ENCODE results near the gene RGS19.

Gene RGS19

DNA sequence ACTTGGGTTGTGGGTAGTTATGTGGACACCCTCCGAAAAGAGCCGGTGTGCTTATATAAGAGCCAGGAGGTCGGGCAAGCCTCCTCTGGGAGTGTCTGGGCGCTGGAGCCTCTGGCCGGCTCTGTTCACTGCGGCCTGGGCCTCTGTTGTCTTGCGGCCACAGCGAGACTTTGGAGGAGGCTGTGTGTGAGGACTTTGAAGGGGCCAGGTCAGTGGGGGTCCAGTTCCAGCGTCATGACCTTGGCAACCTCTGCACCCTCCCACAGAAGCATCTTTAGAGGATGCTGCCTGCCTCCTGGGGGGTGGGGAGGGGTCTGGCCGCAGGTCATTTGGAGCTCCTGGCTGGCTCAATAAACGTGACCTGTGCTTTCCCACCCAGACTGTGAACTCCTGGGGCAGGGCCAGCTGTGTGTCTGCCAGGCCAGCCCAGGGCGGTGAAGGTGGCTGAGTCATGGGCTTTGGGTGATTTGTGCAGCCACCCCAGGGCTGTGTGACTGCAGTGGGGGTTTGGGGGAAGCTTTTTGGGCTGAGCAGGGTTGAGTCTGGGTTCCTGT is 15.1 kb downstream of the RGS19 start:
- DNase-seq (ENCODE audit: low read depth) = no peak

DNA sequence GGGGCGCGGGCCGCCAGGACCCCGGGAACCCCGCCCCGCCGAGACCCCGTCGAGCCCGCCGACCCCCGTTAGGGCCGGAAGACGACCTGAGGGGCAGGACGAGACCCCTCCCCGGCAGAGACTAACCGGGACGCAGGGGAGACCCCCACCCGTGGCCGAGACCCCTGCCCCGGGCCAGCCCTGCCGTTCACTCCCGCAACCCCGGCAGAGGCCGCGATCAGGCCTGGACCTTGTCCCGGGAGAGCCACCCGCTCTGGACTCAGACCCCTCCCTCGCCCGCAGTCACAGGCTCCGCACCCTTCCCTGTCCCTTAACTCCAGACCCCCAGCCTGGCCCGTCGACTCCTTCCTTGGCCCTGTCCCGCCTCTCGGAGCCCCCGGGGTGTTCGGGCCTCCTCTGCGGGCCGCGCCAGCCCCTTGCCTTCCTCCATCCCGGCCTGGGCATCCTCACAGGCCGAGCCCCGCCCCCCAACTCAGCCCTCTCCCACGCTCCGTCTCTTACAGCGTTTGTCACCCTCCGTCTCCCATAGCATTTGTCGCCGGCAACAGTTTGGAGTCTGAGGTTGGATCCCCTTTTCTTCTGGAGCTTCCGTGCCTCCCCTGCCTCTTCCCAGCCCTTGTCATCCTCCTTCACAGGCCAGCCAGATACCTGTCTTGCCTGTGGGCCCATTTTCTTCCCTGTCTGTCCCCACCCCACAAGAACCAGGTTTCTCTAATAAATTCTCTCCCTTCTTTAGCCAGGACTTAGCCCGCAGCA is 15.8 kb downstream of the RGS19 start:
- DNase-seq (ENCODE audit: low read depth) = no peak

DNA sequence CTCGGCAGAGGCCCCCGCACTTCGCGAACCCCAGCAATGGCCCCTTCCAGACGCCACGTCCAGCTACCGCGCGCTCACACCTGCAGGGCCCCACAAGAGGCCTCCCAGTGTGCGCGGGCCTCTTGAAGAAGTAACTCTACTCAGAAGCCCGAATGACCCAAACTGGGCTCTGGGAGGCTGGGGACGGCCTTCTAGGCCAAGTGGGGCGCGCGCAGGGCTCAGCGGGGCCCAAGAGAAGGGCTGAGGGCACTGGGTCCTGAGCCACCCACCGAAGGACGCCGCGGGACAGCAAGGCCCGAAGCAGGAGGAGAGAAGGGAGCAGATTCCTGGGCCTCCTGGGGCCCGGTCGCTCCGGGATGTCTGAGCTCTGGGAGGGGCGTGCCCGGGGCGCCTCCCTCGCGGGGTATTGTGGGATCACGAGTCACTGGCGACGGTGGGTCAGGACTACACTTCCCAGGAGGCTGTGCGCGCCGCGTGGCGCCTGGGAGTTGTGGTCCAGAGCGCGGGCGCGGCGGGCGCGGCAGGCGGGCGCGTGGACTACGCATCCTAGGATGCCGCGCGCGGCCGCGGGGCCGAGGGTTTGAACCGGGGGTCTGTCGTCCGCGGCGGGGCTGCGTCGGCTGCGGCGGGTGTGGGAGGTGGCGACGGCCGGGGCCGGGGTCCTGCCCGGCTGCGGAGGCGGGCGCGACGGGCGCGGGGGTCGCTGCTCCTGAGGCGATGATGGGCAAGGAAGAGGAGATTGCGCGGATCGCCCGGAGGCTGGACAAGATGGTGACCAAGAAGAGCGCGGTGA is 16.5 kb downstream of the RGS19 start, which contains the start of gene TCEA2:
Gene TCEA2 (plus strand): TSS at position 603 of the 793 bp plus-strand sequence. CDS start 115 bp downstream, at position 718.
- DNase-seq (ENCODE audit: low read depth) = peak; percentile 91

DNA sequence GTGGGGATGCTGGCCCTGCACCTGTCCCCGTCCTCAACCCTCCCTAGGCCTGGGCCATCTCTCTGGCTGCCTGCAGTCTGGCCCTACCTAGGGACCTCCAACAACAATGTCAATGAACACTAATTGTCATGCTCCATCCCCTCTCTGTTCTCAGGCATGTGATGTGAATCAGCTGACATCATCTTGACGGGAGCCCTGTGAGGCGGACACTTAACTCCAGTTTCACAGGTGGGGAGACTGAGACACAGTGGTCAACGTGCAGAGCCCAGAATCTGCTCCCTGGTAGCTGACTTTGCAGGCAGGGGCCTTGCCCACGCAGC is 17.1 kb downstream of the RGS19 start:
- no peak for DNase-seq (ENCODE audit: low read depth)

DNA sequence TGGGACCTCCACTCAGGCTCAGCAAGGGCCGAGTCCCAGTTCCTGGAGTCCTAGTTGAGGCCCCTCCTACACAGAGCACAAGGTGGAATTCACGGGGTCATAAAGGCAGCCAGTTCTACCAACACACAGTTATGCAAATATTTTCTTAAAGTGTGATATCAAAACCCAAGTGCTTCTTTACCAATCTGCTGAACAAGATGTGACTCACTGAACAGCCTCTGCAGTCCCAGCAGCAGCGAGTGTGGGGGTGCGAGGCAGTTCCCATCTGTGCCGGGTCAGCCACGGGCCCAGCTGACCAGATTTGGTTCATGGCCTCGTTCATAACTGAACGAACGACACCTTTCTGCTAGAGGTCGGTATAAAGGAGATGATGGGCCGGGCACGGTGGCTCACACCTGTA is 20.8 kb downstream of the RGS19 start:
- DNase-seq (ENCODE audit: low read depth) = no peak

DNA sequence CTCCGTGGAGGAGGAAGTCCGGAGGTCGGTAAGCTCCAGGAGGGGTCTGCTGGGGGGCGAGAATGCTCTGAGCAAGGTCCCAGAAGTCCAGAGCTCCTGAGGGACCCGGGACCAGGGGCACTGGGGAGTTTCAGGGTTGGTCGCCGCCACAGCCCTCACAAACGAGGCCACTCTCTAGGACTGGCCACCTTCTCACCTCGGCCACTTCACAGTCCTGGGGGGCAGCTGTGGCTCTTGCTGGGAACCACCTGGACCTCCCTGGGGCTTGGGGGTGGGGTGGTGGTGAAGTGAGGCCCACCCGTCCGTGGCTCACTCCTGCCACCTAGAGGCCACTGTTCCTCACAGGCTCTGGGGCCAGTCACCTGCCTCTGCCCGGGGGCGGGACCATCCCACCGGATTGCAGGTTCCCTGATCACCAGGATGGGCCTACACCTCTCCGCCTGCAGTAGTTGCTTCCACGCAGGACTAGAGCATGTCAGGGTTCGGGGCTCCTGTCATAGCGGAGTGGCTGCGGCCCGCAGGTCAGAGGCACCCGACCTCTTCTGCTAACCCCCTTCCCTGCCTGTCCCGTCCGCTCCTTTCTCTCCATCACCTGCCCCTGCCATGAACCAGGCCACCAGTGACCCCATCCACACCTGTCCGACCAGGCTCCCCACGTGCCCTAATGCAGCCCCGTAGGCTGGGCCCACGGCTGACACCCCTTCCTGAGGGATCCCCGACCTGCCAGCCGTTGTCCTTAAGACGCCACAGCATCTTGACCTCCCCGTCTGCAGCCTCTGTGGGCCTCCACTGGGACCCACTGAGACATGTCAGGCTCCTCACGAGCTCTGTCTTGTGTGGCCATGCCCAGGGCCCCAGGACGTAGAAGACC is 21.5 kb downstream of the RGS19 start:
- peak; percentile 77 for DNase-seq (ENCODE audit: low read depth)

DNA sequence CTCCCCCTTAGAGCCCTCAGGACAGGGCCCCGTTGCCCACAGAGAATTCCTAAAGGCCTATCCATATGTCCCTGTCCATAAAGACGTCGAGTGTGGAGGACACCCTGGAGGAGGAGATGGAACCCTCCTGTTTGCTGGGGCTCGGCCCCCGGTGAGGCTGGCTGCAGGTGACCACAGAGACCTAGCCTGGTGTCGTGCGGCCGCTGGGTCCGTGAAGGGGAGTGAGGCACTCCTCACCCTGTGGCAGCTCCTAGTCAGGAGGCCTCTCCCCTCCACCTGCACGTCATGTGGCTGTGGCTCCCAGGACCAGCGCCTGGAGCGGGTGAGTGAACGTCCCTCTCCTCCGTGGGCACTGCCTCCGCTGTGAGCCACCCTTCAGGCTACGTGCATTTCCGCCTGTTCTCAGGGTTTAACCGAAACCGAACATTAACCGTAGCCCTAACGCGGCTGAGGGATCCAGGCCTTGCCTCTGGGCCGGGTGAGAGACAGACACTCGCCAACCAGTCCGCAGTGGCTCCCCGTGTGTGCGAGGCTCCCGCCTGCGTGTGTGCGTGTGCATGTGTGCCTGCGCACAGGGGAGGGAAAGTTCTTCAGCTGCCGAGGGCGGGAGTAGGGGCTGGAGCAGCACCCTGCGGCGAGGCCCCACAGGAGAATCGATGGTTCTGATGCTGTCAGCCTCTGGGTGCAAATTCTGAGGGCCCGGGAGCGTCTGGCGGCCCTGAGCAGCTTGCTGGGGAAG is 22.3 kb downstream of the RGS19 start:
- DNase-seq (ENCODE audit: low read depth) = no peak

DNA sequence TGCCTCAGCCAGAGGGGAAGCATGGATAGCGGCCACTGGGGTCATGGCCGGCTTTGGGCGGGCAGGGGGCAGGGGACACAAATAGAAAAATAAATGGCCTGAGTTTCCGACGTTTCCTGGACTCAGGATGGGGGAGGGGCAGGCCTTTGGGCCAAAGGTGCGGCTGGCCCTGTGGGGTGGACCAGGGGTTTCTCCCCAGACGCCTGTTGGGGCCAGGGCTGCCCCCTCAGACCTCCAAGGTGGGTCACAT is 22.8 kb downstream of the RGS19 start:
- DNase-seq (ENCODE audit: low read depth) = no peak

DNA sequence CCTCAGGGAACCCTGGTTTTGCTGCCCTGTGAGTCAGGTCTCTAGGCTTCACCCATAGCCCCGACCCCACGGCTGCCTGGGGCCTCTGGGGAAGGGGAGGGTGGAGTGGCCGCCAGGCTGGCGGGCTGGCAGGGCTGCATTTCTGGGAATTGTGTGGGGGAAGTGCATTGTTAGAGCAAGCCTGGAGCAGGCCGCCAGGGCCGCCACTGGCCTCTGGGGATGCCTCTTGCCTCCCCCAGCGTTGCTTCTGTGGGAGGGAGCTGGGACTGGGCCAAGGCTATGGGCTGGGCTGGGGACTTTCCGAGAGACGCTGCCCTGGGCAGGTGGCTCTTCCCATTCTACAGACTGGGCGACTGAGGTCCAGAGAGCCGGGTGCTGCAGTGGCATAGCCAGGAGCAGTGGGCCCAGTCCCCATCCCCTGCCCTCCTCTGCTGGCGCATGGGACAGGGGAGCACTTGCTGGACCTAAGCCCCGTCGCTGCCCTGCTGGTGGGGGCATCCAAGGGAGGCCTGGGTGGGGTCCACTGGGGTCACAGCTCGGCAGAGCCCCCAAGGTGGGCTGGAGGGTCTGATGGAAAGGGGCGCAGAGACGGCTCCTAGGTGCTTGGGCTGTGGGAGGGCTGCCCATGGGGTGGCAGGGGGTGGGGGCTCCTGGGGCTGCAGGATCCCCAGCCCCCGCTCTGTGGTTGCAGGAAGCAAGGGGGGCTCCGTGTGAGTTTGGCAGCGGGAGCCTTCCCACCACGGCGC is 23.3 kb downstream of the RGS19 start:
- DNase-seq (ENCODE audit: low read depth) = no peak

DNA sequence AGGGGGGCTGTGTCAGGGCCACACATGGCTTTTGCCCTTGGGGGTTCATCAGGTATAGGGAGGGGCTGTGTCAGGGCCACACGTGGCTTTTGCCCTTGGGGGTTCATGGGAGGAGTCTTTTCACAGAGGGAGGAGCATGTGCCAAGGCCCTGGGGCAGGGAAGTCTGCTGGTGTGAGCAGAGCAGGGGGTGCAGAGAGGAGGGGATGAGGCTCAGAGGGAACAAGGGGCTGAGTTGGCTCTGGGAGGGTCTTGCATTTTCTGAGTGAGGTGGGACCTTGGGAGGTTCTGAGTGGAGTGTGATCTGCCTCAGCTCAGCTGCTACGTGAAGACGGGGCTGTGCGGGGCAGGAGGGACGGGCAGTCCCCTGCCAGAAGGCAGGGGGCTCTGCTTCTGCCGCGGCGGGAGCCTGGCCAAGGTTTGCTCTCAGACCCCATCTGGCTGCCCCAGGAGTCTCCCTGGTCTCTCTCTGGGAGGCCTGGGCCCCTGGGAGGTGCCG is 23.9 kb downstream of the RGS19 start:
- no peak for DNase-seq (ENCODE audit: low read depth)

DNA sequence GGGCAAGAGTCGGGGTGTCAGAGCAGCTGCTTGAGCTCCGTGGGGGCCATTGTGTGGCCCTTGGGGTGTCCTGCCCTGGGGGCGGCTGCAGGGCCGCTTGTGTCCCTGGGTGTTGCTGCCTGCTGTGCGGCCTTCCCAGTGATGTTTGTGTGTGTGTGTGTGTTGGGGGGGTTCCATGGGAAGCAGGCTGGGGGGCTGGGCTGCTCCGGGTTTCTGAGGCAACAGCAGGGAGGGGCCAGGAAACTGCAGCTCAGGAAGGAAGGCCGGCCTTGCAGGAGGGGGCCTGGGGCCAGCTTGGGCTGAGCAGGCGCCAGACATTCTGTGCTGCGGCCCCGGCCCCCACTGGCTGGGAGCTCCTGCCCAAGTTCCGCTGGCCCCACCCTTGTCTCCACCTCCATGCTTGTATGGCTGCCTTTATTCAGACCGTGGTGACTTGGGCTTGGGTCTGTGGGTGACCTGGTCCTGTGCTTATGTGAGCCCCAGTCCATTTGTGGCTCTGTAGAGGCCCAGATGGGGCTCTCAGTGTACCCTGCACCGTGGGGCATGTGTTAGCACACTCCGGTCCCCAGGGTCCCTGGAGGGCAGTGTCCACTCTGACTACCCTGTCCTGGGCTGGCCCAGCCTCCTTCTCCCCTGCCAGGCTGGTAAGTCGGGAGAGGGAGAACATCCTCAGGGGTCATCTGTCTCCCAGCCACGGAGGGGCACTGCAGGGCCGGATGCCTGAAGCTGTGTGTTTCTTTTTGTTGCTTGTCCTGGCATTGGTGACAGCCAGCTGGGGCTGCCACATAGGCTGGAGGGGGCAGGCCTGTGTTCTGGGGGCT is 25.3 kb downstream of the RGS19 start:
- DNase-seq (ENCODE audit: low read depth) = no peak

DNA sequence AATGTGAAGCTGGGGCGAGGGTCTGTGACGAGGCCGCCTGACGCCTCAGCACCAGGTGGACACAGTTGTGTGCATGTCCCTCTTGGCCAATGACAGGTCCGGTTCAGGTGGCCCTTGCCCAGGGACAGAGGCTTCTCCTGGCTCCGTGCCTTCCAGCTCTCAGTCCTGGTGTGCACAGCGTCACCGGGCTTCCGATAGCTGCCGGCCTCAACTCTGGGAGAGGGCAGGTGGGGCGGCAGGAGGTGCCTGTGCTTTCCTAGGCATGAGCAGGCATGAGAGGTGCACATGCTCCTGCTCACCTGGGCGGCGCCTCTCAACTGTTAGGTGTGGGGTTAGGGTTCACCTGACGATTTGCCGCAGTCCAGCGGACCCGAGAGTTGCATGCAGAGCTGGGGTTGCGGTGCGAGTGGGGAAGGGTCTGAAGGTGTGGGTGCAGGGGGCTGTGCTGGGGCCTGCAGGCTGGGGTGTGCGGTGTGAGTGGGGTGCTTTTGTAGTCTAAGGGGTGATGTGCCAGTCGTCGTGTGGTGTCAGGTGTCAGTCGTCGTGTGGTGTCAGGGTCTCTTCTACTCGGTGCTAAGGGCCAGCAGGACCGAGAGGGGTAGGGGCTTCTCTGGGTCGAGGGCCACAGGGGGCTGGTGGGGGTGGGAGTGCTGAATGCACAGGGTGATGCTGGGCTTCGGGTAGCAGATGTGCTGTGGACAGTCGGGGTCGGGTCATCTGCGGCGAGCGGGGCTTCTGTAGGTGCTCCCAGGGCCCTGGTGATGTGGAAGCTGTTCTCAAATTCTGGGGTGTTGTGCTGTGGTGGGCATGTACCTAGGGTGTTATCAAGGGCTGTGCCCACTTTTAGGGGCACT is 26.1 kb downstream of the RGS19 start:
- DNase-seq (ENCODE audit: low read depth) = no peak

DNA sequence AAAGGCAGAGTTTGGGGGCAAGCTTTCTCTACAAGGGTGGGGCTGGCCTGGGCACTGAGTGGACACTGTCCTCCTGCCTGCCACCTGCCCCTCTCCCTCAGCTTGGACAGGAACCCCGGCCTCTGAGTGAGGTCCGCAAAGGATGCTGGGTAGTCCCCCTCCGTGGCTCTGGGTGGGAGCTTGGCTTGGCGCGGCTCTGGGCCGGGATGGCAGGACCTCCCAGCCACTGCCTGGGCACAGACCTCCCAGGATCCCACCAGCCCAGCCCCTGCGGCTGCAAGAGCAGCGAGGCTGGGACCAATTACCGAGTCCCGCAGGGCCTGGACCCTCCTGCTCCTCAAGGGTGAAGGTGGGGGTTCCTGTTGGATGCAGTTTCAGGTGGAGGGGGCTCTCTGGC is 27.0 kb downstream of the RGS19 start:
- DNase-seq (ENCODE audit: low read depth) = no peak

DNA sequence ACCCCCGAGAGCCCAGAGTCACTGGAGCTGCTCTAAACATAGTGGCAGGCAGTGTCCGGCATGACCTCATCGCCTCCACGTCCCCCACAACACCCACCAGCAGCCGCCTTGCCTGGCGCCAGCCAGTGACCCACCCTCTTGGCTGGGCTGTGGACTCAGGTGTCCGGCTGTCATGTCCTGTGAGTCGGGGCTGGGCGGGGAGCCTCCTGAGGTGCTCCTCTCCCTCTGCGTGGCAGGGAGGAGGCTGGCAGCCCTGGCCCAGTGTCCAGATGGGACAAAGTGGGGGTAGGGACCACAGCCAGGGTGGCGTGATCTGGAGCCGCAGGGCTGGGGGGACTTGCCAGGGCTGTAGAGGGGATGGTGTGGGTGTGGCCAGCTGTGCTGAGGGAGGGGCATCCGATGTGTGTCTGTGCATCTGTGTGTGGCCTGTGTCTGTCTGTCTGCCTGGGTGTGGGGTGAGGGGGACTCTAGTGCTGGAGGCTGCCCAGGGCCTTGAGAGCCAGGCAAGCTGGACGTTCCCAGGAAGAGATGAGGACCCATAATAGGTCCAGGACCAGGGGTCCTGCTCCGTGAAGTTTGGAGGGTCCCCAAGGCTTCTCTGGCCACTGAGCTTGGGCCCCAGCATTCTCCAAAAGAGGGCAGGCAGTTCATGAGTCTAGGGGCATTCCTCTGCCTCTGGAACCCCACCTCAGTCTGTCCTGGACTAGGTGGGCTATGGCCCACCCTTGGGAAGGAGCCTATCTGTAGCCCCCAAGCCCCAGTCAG is 27.6 kb downstream of the RGS19 start:
- no peak for DNase-seq (ENCODE audit: low read depth)

DNA sequence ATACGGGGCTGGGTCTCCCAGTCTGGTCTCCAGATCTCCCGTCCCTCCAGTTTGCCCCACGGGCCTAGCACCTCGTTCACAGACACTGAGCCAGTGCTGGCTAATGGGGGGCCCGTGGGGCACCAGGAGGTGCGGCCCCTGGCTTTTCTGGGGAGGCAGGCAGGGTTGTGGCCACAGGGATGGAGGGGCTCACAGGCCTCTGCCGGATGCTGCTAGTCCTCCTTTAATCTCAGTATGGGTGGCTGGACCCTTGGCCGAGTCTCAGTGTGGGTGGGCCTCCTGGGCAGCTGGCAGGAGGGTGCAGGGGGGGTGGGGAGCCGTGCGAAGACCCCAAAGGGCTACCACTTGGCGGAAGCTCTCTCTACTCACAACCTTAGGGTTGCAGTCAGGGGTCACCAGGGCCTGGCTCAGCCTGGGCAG is 28.3 kb downstream of the RGS19 start:
- DNase-seq (ENCODE audit: low read depth) = no peak

DNA sequence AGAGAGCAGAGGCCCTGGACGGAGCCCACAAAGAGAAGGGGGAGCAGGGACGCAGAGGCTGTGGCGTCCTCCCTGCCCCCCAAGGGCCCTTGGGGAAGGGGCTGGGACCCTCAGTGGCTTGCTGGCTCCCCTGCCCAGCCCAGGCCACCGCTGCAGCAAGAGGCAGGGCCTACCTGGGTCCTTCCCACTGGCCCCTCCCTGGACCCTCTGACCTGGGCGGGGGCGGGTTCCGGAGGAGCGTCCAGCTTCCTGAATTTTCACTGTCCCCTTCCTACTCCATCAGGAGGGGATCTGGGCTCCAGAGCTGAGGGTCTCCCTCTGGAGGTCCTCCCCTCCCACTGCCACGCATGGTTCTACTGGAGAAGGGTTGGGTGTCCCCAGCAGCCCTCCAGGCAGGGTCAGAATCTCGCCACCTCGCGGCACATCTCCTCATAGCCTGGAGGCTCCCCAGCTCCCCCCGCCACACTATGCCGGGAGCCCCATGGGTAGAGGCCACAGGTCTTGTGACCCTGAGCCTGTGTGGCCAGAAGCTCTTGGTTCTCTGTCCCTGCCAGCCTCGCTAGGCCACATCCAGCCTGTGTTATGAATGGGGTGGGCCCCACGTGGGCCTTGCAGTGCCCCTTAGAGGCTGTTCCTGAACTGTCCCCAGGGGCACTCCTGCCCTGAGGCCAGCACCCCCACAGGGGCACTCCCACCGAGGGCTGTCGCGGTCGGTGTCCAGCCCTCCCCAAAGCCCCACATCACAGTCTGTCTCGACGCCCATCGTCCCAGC is 28.9 kb downstream of the RGS19 start:
- DNase-seq (ENCODE audit: low read depth) = no peak

DNA sequence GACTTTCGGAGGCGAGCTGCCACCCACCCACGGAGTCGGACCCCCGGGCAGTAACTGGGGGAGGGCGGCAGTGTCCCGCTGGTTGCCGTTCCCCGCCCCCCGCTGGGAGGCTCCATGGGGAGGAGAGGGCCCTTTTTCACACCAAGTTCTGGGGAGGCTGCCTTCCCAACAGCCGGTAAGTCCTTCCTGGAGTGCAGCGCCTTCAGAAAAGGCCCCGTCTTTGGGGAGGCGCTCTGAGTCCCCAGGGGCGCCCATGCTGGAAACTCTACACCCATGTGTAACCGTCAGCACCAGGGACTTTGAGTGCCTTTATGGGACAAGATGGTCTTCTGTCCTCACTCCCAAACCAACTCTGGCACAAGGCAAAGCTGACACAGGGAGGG is 29.4 kb downstream of the RGS19 start:
- no peak for DNase-seq (ENCODE audit: low read depth)
